ENCODE measurements around the gene PRSS21.
A peak's percentile ranks its signal among the peaks of the same experiment; 100 is the strongest.

PRSS21 gene

DNA sequence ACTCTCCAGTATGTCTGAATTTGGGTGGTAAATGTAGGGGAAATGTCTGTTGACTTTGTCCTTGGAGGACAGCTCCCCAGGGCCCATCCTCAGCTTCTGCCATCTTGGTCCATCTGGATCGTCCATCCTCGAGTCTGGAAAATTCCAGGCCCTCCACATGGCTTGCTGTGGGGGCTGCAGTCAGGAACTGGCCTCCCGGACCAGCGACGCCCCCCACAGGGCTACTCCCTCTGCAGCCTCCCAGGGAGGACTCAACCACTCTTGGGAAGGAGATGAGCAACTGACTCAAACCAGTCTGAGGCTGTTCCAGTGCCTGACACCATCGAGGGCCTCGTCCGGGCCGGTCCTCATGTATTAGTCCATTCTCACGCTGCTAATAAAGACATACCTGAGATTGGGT, 7.6 kb downstream of the PRSS21 start:
- TF ChIP-seq ZNF677 (tag by site-specific recombination; IDR thresholded peaks at IDR 0.05) (no peak), SALL2 (tag by site-specific recombination; IDR thresholded peaks at IDR 0.05; ENCODE audit: borderline replicate concordance) (no peak), GLIS1 (tag by site-specific recombination; IDR thresholded peaks at IDR 0.05) (peak; percentile 72)
- TF ChIP-seq, protein P1, sequence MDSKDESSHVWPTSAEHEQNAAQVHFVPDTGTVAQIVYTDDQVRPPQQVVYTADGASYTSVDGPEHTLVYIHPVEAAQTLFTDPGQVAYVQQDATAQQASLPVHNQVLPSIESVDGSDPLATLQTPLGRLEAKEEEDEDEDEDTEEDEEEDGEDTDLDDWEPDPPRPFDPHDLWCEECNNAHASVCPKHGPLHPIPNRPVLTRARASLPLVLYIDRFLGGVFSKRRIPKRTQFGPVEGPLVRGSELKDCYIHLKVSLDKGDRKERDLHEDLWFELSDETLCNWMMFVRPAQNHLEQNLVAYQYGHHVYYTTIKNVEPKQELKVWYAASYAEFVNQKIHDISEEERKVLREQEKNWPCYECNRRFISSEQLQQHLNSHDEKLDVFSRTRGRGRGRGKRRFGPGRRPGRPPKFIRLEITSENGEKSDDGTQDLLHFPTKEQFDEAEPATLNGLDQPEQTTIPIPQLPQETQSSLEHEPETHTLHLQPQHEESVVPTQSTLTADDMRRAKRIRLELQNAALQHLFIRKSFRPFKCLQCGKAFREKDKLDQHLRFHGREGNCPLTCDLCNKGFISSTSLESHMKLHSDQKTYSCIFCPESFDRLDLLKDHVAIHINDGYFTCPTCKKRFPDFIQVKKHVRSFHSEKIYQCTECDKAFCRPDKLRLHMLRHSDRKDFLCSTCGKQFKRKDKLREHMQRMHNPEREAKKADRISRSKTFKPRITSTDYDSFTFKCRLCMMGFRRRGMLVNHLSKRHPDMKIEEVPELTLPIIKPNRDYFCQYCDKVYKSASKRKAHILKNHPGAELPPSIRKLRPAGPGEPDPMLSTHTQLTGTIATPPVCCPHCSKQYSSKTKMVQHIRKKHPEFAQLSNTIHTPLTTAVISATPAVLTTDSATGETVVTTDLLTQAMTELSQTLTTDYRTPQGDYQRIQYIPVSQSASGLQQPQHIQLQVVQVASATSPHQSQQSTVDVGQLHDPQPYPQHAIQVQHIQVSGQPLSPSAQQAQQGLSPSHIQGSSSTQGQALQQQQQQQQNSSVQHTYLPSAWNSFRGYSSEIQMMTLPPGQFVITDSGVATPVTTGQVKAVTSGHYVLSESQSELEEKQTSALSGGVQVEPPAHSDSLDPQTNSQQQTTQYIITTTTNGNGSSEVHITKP (tag by site-specific recombination; IDR thresholded peaks at IDR 0.05) = 0 out of 2 replicates have a peak, but pooled peaks have one; percentile 11
- TF ChIP-seq, protein P2, sequence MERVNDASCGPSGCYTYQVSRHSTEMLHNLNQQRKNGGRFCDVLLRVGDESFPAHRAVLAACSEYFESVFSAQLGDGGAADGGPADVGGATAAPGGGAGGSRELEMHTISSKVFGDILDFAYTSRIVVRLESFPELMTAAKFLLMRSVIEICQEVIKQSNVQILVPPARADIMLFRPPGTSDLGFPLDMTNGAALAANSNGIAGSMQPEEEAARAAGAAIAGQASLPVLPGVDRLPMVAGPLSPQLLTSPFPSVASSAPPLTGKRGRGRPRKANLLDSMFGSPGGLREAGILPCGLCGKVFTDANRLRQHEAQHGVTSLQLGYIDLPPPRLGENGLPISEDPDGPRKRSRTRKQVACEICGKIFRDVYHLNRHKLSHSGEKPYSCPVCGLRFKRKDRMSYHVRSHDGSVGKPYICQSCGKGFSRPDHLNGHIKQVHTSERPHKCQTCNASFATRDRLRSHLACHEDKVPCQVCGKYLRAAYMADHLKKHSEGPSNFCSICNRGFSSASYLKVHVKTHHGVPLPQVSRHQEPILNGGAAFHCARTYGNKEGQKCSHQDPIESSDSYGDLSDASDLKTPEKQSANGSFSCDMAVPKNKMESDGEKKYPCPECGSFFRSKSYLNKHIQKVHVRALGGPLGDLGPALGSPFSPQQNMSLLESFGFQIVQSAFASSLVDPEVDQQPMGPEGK (tag by site-specific recombination; IDR thresholded peaks at IDR 0.05) = no peak
- Histone ChIP-seq H3K27ac (ENCODE audit: extremely low read depth, low read depth, low read length) (no peak overlapping the region), H3K4me1 (ENCODE audit: control insufficient read depth, insufficient read depth, low read length) (no peaks in the 10 kb centered on the region), H3K36me3 (ENCODE audit: control insufficient read depth in 2 of 2, insufficient read depth in 1 of 2, low read length in 2 of 2) (no peaks in the 10 kb centered on the region), H3K9me3 (ENCODE audit: control insufficient read depth, insufficient read depth, low read depth, low read length) (no peaks in the 10 kb centered on the region), H3K4me3 (ENCODE audit: low read depth, low read length) (no peak overlapping the region)
- CTCF ChIA-PET = interaction anchor here (0.6 to 1.1 kb wide), 2 partner anchors 16 to 102 kb away, joined by 3 read pairs; no protein-coding TSS in a partner anchor
- POLR2A ChIA-PET = no interaction called here

DNA sequence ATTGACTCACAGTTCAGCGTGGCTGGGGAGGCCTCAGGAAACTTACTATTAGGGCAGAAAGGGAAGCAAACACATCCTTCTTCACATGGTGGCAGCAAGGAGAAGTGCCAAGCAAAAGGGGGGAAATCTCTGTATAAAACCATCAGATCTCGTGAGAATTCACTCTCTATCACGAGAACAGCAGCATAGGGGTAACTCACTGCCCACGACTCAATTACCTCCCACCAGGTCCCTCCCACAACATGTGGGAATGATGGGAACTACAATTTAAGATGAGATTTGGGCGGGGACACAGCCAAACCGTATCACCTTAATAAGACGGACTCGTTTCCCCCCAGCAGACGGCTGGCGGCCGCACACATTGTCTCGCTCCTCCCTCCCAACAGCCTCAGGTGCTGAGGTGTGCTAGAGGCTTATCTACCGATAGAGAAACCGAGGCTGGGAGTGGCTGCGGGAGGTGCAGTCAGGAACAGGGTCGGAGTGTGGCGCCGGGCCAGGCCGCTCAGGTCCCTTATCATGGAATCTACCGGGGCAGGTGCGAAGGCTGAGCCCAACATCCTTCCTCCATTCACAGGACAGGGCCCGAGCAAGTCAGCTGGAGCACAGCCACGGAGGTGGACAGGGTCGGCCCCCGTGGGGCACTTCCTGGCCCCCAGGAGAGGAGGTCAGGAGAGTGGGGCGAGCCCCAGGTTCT, 8.2 kb downstream of the PRSS21 start:
- Histone ChIP-seq H3K36me3 (ENCODE audit: control insufficient read depth in 2 of 2, insufficient read depth in 1 of 2, low read length in 2 of 2) (no peaks in the 10 kb centered on the region), H3K4me1 (ENCODE audit: control insufficient read depth, insufficient read depth, low read length) (no peaks in the 10 kb centered on the region), H3K27ac (ENCODE audit: extremely low read depth, low read depth, low read length) (no peak overlapping the region), H3K9me3 (ENCODE audit: control insufficient read depth, insufficient read depth, low read depth, low read length) (no peaks in the 10 kb centered on the region), H3K4me3 (ENCODE audit: low read depth, low read length) (no peak overlapping the region)
- ChIA-PET CTCF (no interaction called here), POLR2A (no interaction called here)
- no peak for TF ChIP-seq ZNF341 (tag by site-specific recombination; IDR thresholded peaks at IDR 0.05; ENCODE audit: low read depth)
- peak; percentile 55; the same call in 1 of the 2 replicates for TF ChIP-seq EGR2 (tag by site-specific recombination; IDR thresholded peaks at IDR 0.05; ENCODE audit: low read depth)
- peak; percentile 70 for TF ChIP-seq ZFHX2 (tag by site-specific recombination; conservative IDR thresholded peaks at IDR 0.05)

DNA sequence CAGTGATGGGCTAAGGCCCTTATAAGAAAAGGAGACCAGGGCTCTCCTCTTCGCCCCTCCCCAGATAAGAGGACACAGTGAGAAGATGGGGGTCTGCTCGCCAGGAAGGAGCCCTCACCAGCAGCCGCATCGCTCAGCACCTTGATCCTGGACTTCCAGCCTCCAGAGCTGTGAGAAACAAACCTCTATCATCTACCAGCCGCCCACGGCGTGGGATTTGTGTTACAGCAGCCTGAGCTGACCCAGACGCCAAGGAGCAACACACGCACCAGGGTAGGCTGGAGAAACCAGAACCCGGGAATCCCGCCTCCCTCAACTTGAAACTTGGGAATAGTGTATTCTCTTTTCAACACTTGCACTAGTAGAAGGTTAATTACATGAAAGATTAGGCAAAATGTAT, 8.9 kb downstream of the PRSS21 start:
- peak; percentile 61 for TF ChIP-seq EGR2 (tag by site-specific recombination; IDR thresholded peaks at IDR 0.05; ENCODE audit: low read depth)
- peak; percentile 65 for TF ChIP-seq ZFHX2 (tag by site-specific recombination; conservative IDR thresholded peaks at IDR 0.05)
- TF ChIP-seq, protein P3, sequence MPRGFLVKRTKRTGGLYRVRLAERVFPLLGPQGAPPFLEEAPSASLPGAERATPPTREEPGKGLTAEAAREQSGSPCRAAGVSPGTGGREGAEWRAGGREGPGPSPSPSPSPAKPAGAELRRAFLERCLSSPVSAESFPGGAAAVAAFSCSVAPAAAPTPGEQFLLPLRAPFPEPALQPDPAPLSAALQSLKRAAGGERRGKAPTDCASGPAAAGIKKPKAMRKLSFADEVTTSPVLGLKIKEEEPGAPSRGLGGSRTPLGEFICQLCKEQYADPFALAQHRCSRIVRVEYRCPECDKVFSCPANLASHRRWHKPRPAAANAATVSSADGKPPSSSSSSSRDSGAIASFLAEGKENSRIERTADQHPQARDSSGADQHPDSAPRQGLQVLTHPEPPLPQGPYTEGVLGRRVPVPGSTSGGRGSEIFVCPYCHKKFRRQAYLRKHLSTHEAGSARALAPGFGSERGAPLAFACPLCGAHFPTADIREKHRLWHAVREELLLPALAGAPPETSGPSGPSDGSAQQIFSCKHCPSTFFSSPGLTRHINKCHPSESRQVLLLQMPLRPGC (tag by site-specific recombination; IDR thresholded peaks at IDR 0.05) = no peak
- TF ChIP-seq PRDM1 (tag by site-specific recombination; IDR thresholded peaks at IDR 0.05) = peak; percentile 45; the same call in 1 of the 2 replicates
- TF ChIP-seq ZNF133 (tag by site-specific recombination; IDR thresholded peaks at IDR 0.05) = no peak
- no peaks in the 10 kb centered on the region for H3K36me3 ChIP-seq (ENCODE audit: control insufficient read depth in 2 of 2, insufficient read depth in 1 of 2, low read length in 2 of 2)
- H3K9me3 ChIP-seq (ENCODE audit: control insufficient read depth, insufficient read depth, low read depth, low read length) = no peaks in the 10 kb centered on the region
- CTCF ChIA-PET = interaction anchor here (0.6 kb wide), 1 partner anchor 78 kb away, joined by 3 read pairs; no protein-coding TSS in a partner anchor
- H3K4me3 ChIP-seq (ENCODE audit: low read depth, low read length) = no peak overlapping the region
- H3K4me1 ChIP-seq (ENCODE audit: control insufficient read depth, insufficient read depth, low read length) = no peaks in the 10 kb centered on the region
- H3K27ac ChIP-seq (ENCODE audit: extremely low read depth, low read depth, low read length) = no peak overlapping the region
- POLR2A ChIA-PET = no interaction called here
